Neural cell (in vitro differentiated cells): ENCODE results near the gene ALG3.

Experiments
- CTCF ChIP-seq: fragments of 450-650 bp; IDR thresholded peaks from 2 replicates; pipeline ENCODE4 v1.5.1; 2014; ENCODE audit warnings: antibody characterized with exemption, mild to moderate bottlenecking, moderate library complexity; ENCODE audit not compliant: poor library complexity, severe bottlenecking
- EP300 ChIP-seq: fragments of 450-650 bp; conservative IDR thresholded peaks from 2 replicates; pipeline ENCODE4 v1.6.1; 2014; ENCODE audit warnings: antibody characterized with exemption, mild to moderate bottlenecking, moderate library complexity; ENCODE audit not compliant: poor library complexity, severe bottlenecking
- EZH2 ChIP-seq: fragments of 200-600, 300-800 bp; shearing (Covaris generic), sonication (generic); IDR thresholded peaks from 2 replicates; pipeline ENCODE4 v1.6.1; 2014; ENCODE audit warnings: antibody characterized with exemption, low read length, borderline replicate concordance, mild to moderate bottlenecking; ENCODE audit not compliant: insufficient read depth, poor library complexity, severe bottlenecking
- MXI1 ChIP-seq: fragments of 450-650 bp; conservative IDR thresholded peaks from 2 replicates; pipeline ENCODE4 v1.6.1; 2014; ENCODE audit warnings: antibody characterized with exemption, mild to moderate bottlenecking; ENCODE audit not compliant: poor library complexity, severe bottlenecking
- POLR2AphosphoS5 ChIP-seq: IDR thresholded peaks from 2 replicates; pipeline ENCODE4 v1.6.1; 2012
- RAD21 ChIP-seq: fragments of 450-650 bp; conservative IDR thresholded peaks from 2 replicates; pipeline ENCODE4 v1.6.1; 2014; ENCODE audit warnings: antibody characterized with exemption, mild to moderate bottlenecking, moderate library complexity
- SMC3 ChIP-seq: fragments of 450-650 bp; conservative IDR thresholded peaks from 2 replicates; pipeline ENCODE4 v1.6.1; 2014; ENCODE audit warnings: antibody characterized with exemption, mild to moderate bottlenecking, moderate library complexity; ENCODE audit not compliant: poor library complexity

GRCh38 chr3:184259396-184259877 lies 10.7 kb upstream of the ALG3 start:
- TF ChIP-seq CTCF (no peak), POLR2AphosphoS5 (no peak), EZH2 (no peak), MXI1 (no peak), EP300 (no peak), RAD21 (no peak), SMC3 (no peak)
